Testis (tissue), 3 donors: ENCODE data around the gene FPR1. TPM values are rescaled to one million over a fixed set of nuclear protein-coding genes. Genes with fewer than 3 reads are reported as not detected.
"Not testable (repeated sequence)": the region's sequence is repeated elsewhere in the genome, so short reads cannot be mapped to it uniquely, and the experiment has no call there.

Experiments
- DNase-seq: peaks from one replicate; pipeline ENCODE4 v3.0.0-alpha.2; 2019
- H3K27ac ChIP-seq, 2 donors: fragments of 200-600 bp; sonication (generic); one replicate each; pipeline ENCODE4 v1.5.1; 2019
- H3K27me3 ChIP-seq: fragments of 200-600 bp; sonication (generic); one replicate; pipeline ENCODE4 v1.5.1; 2019
- H3K36me3 ChIP-seq: fragments of 200-600 bp; sonication (generic); one replicate; pipeline ENCODE4 v1.5.1; 2017; ENCODE audit warnings: low read depth; ENCODE audit errors: missing control alignments
- H3K4me1 ChIP-seq: fragments of 200-600 bp; sonication (generic); one replicate; pipeline ENCODE4 v1.5.1; 2019
- H3K4me3 ChIP-seq, 2 donors: fragments of 200-600 bp; sonication (generic); one replicate each; pipeline ENCODE4 v1.5.1; 2017 to 2019
- H3K9me3 ChIP-seq: fragments of 200-600 bp; sonication (generic); one replicate; pipeline ENCODE4 v1.5.1; 2017
- CTCF ChIP-seq, 3 experiments: fragments of 450-650 bp in 2 of 3; fragments of 200-600 bp in 1 of 3; sonication (generic) in 1 of 3; IDR thresholded peaks; one replicate each; pipeline ENCODE4 v1.5.1; 2016 to 2019; ENCODE audit warnings: antibody characterized with exemption in 3 of 3, mild to moderate bottlenecking in 2 of 3, moderate library complexity in 1 of 3
- POLR2A ChIP-seq: fragments of 450-650 bp; IDR thresholded peaks from one replicate; pipeline ENCODE4 v1.6.1; 2017; ENCODE audit warnings: antibody characterized with exemption, mild to moderate bottlenecking, moderate library complexity
- WGBS, 2 donors: methylation state at CpG; one replicate each; pipeline ENCODE4 v1.1.5; 2018; 5-methylcytosine and 5-hydroxymethylcytosine counted together
- intact Hi-C: fragments of 100-400 bp; cut with DNase I; formaldehyde crosslinking; loops from one replicate; pipeline ENCODE4 v1.15.1; 2023; ENCODE audit warnings: low total_unique reads
- polyA plus RNA-seq: library from polyadenylated mRNA; stranded (reverse); fragments of 350-450 nt; fragmentation: Illumina TruSeq; extraction: RNeasy Lipid Tissue Mini Kit (QIAGEN cat#74804); gene quantifications from one replicate; pipeline ENCODE4 v1.2.3, GENCODE V29; 2014; ENCODE audit warnings: low read depth, low replicate concordance; ENCODE audit not compliant: insufficient read depth
- total RNA-seq, 2 donors: library from RNA; depleted of rRNA; stranded (reverse); fragments of >200 nt; gene quantifications; one replicate each; pipeline ENCODE4 v1.2.3, GENCODE V29; 2016

The FPR1 gene
- total and polyA plus RNA-seq, 3 donors from 2014 or later, result 1.4 to 3.5 (median 2.1) TPM

GRCh38 chr19:51740356-51740755, 11.3 kb downstream of the FPR1 start:
- Histone ChIP-seq H3K9me3 (no peaks in the 10 kb centered on the region), H3K27ac (no peak overlapping the region), H3K4me3 (no peak overlapping the region), H3K36me3 (no peaks in the 10 kb centered on the region), H3K27me3 (no peaks in the 10 kb centered on the region), H3K4me1 (no peaks in the 10 kb centered on the region)
- TF ChIP-seq CTCF (IDR thresholded peaks at IDR 0.05) (no peak), POLR2A (no peak)
- WGBS, 2 donors, result 76 to 82% methylated on average over 5 of the region's 5 CpGs
- DNase-seq, result no peak
- intact Hi-C loops, result no loop called here

GRCh38 chr19:51739466-51740213, 12.0 kb downstream of the FPR1 start:
- DNase-seq, result no peak
- Histone ChIP-seq H3K9me3 (no peaks in the 10 kb centered on the region), H3K4me1 (no peaks in the 10 kb centered on the region), H3K27ac (no peak overlapping the region), H3K4me3 (no peak overlapping the region), H3K27me3 (no peaks in the 10 kb centered on the region), H3K36me3 (no peaks in the 10 kb centered on the region)
- 78 to 80% methylated on average over 13 of the region's 13 CpGs for WGBS, 2 donors
- intact Hi-C loops, result no loop called here
- TF ChIP-seq CTCF (IDR thresholded peaks at IDR 0.05), result no peak

GRCh38 chr19:51738523-51738922, 13.2 kb downstream of the FPR1 start:
- WGBS, 2 donors, result 91 to 92% methylated on average over 10 of the region's 10 CpGs
- H3K4me3 ChIP-seq, H3K4me1 ChIP-seq: not testable (repeated sequence)

GRCh38 chr19:51737924-51738323, 13.8 kb downstream of the FPR1 start:
- no peaks in the 10 kb centered on the region for H3K9me3 ChIP-seq
- 76 to 88% methylated on average over 2 of the region's 2 CpGs for WGBS, 2 donors
- no peaks in the 10 kb centered on the region for H3K4me1 ChIP-seq
- intact Hi-C loops, result no loop called here
- no peaks in the 10 kb centered on the region for H3K36me3 ChIP-seq
- no peaks in the 10 kb centered on the region for H3K27me3 ChIP-seq
- no peak overlapping the region for H3K4me3 ChIP-seq
- TF ChIP-seq CTCF (IDR thresholded peaks at IDR 0.05) (no peak), POLR2A (no peak)
- no peak overlapping the region for H3K27ac ChIP-seq
- no peak for DNase-seq

More at GRCh38 chr19:51738523-51738922, 13.2 kb downstream of the FPR1 start:
- intact Hi-C loops, H3K9me3 ChIP-seq, H3K27ac ChIP-seq, H3K27me3 ChIP-seq, DNase-seq, H3K36me3 ChIP-seq: not testable (repeated sequence)

GRCh38 chr19:51737389-51737788, 14.3 kb downstream of the FPR1 start:
- intact Hi-C loops, result no loop called here
- TF ChIP-seq POLR2A (no peak), CTCF (IDR thresholded peaks at IDR 0.05) (no peak)
- Histone ChIP-seq H3K27ac (no peak overlapping the region), H3K4me1 (no peaks in the 10 kb centered on the region), H3K36me3 (no peaks in the 10 kb centered on the region), H3K27me3 (no peaks in the 10 kb centered on the region), H3K4me3 (no peak overlapping the region), H3K9me3 (no peaks in the 10 kb centered on the region)
- 90 to 96% methylated on average over 3 of the region's 3 CpGs for WGBS, 2 donors
- DNase-seq, result no peak
